GM18505 (cell line): ENCODE data around the gene ALPI.
"Not testable (repeated sequence)": the region's sequence is repeated elsewhere in the genome, so short reads cannot be mapped to it uniquely, and the experiment has no call there.

ENCODE experiments used
- ATAC-seq: cut with Tn5 transposase; IDR thresholded peaks from one replicate; pipeline ENCODE4 v1.9.1; 2021; ENCODE audit not compliant: unreplicated experiment
- POLR2A ChIP-seq: IDR thresholded peaks from 4 replicates; pipeline ENCODE4 v1.6.1; 2011; ENCODE audit warnings: borderline replicate concordance; ENCODE audit not compliant: insufficient read depth, insufficient read length; ENCODE audit errors: extremely low read depth

ALPI gene

DNA sequence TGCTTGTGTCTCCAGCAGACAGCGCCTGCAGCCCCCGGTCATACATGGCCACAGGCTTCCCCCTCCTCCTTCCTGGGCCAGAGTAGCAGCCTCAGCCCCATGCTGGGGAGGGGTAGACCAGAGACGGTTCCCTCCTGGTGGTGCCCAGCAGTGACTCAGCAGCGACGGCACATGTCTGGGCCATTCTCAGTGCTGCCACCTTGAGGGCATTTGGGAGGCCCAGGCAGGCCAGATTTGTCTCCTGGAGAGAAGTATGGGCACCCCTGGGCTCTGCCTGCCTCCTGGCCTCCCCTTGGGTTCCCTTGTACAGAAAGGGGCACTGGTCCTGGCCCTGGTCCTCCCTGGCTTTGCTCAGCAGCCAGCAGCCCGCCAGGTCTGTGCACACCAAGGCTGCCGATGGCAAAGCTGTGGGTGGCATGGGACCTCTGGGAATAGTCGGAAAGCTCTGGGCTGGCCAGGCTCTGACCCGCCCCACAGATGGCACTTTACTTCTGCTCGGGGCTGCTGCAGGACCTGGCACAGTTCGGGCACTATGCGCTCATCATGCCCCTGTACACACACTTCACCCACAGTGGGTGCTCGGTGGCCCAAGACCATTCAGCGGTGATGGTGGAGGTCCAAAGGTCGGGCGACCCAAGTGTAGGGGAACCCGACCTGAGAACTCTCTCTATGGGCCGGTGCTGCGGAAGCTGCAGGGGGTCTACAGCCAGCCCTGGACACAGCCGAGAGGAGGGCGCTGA lies 11.4 kb upstream of the ALPI start:
- ATAC-seq, result no peak
- TF ChIP-seq POLR2A, result no peak

GRCh38 chr2:232445149-232445885 lies 10.6 kb upstream of the ALPI start:
- not testable (repeated sequence) for ATAC-seq

- ATAC-seq, result not testable (repeated sequence)
Observed at GRCh38 chr2:232446266-232446777, 9.6 kb upstream of the ALPI start.

DNA sequence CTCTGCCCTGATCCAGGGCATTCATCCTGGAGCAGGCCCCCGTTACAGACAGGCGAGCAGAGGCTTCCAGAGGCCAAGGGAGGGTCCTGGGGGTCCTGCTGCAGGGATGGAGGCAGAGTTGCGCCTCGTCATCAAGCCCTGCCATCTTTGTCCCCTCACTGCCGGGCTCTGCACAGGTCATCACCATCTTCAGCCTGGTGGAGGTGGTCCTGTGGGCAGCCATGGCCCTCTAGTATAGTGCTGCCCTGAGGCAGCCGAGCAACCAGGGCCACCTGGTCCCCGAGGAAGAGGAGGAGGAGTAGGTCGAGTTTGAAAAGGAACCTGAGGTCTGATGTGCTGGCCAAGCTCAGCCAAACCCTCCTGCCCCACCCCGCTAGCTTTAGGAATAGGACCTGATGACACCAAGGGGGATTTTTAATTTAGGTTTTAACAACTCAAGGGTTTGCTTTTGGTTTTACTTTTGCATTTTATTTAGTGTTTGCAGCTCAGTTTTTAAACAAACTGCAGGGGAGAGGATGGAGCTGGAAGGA lies 8.8 kb upstream of the ALPI start:
- TF ChIP-seq POLR2A, result no peak
- ATAC-seq, result no peak

- TF ChIP-seq POLR2A, result no peak
- ATAC-seq, result no peak
Observed at GRCh38 chr2:232447638-232448303, 8.2 kb upstream of the ALPI start.

GRCh38 chr2:232448304-232448690 lies 7.7 kb upstream of the ALPI start:
- no peak for ATAC-seq
- no peak for TF ChIP-seq POLR2A

DNA sequence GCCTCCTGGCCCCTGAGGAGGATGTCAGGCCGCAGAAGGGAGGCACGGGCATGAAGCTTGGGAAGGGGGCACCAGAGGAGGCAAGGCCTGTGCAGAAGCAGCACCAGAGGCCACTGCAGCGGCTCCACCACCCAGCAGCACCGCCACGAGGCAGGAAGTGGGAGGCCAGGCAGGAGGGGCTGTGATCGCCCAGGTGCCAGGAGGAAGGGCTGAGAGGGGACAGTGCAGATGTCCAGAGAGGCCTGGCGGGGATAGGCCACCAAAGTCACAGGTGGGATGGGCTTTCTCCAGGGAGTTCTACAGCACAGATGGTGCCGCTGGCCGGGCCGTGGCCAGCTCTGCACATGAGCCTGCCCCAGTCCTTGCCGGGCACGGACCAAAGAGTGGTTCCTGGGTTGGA lies 6.0 kb upstream of the ALPI start:
- TF ChIP-seq POLR2A, result no peak
- ATAC-seq, result no peak

- not testable (repeated sequence) for ATAC-seq
Observed at GRCh38 chr2:232451645-232452044, 4.3 kb upstream of the ALPI start.

DNA sequence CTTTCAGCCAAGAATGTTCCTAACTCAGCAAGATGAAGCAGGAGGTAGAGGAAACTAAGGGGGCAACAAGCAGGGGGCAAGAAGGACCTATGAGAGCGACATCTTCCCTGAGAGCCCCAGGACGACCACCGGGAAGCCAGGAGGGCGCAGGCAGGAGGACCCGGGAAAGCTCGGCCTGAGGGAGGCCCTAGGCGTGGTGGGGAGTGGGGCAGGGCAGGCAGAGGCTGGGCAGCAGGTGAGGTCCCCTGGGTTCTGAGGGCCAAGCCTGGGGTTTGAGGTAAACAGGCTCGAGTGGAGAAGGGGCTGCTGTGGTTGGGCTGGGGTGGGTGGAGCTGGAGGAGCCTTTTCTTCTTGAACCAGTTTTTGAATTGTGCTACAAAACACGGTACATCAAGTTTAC lies 1.3 kb upstream of the ALPI start:
- no peak for ATAC-seq
- TF ChIP-seq POLR2A, result no peak

DNA sequence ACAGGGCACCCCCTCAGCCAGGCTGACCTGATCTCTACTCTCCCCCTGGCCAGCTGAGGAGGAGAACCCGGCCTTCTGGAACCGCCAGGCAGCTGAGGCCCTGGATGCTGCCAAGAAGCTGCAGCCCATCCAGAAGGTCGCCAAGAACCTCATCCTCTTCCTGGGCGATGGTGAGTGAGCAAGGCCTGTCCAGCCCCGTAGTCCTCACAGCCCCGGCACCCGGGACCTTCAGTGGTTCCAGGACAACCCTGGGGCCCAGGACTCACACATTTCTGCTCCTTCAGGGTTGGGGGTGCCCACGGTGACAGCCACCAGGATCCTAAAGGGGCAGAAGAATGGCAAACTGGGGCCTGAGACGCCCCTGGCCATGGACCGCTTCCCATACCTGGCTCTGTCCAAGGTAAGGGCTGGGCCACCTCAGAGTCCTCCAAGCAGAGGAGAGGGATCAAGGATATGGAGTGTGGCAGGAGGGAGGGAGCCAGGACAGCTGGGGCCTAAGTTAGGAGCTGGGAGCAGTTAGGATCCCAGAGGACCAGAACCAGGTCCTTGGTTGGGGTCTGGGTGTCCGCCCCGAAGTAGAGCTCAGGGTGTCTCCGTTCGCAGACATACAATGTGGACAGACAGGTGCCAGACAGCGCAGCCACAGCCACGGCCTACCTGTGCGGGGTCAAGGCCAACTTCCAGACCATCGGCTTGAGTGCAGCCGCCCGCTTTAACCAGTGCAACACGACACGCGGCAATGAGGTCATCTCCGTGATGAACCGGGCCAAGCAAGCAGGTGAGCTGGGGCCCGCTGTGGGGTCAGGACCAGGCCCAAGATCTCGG lies 555 bp downstream of the ALPI start:
- TF ChIP-seq POLR2A, result no peak
- ATAC-seq, result no peak

DNA sequence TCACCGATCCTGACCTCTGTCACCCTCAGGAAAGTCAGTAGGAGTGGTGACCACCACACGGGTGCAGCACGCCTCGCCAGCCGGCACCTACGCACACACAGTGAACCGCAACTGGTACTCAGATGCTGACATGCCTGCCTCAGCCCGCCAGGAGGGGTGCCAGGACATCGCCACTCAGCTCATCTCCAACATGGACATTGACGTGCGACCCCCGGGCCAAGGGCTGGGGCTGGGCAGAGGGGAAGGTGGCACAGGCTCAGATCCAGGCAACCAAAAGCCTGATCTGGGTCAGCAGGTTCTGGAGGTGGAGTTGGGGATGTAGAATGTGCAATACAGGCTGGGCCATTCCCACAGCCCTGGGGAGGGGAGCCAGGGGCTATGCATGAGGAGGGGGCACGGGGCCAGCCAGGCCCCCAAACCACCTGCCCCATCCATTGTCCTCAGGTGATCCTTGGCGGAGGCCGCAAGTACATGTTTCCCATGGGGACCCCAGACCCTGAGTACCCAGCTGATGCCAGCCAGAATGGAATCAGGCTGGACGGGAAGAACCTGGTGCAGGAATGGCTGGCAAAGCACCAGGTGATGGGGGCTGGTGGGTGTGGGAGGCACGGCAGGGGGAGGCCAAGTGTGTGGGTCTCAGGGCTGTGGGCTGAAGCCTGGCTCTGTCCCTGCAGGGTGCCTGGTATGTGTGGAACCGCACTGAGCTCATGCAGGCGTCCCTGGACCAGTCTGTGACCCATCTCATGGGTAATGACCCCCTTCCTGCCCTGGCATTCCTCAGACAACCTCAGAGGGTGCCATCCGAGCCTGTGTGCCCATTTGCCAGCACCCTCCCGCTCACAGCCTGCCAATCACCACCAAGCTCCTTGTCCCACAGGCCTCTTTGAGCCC lies 1.4 kb downstream of the ALPI start:
- no peak for ATAC-seq
- no peak for TF ChIP-seq POLR2A

DNA sequence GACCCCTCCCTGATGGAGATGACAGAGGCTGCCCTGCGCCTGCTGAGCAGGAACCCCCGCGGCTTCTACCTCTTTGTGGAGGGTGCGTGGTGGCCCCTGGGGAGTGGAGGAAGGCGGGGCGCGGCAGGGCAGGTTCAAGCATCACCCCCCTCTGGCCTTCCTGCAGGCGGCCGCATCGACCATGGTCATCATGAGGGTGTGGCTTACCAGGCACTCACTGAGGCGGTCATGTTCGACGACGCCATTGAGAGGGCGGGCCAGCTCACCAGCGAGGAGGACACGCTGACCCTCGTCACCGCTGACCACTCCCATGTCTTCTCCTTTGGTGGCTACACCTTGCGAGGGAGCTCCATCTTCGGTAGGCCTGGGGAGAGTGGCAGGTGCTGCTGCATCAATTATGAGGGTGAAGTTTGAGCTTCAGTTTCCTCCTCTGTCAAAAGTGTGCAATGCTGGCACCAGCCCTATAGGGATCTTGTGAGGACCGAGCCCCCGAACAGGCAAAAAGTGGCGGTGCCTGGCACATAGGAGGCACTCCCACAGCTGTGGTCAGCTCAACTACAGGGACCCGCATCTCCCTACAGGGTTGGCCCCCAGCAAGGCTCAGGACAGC lies 2.2 kb downstream of the ALPI start:
- ATAC-seq, result no peak

More for the DNA sequence above, 2.2 kb downstream of the ALPI start:
- TF ChIP-seq POLR2A, result no peak
